Activated CD4-positive, CD25-positive, alpha-beta regulatory T cell treated with anti-CD3 and anti-CD28 coated beads, Interleukin-2, amount 50 U/mL, for 24 hours (primary cell): Measurements from ENCODE around the gene TMC1.

ENCODE experiments used
- ATAC-seq, 2 donors: fragments of 150-1000 bp; cut with Tn5 transposase; one replicate each; pipeline ENCODE4 v1.10.0; 2021; ENCODE audit warnings: mild to moderate bottlenecking in 1 of 2, moderate library complexity in 1 of 2

Gene TMC1

DNA sequence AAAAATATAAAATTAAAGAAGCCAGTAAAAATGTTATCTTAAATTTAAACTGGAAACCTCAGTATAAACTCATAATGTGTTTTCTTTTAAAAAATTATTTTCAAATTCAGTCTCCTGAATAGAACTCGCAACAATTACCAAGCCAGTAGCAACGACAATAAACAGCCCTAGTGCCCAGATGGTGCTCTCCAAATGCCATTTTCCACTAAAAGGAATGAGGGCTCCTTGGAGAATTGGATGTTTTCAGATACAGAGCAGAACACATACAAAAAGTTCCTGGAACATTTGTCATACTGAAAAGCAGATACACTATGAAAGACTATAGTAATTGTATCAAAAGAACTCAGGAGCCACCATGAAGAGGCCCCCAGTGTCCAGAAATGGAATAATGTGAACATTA lies 97.4 kb downstream of the TMC1 start:
- ATAC-seq, result no peak

DNA sequence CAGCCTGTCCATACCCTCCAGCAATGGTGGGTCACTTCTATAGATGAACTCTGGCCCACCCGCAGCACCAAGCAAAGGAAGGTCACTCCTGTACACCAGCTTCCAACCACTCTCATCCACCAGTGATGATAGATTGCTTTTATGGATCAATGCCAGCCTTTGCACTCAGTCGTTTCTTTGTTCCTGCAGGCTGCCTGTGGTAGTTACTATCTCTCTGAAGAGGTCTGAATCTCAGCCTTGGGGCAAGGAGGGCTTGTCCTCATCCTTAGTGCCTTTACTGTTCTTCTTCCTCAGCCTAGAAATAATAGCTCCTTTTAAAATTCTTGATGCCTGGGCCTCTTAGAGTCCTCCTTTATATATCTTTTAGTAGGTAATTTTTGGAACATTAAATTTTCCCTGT lies 100.8 kb downstream of the TMC1 start:
- ATAC-seq, result no peak

DNA sequence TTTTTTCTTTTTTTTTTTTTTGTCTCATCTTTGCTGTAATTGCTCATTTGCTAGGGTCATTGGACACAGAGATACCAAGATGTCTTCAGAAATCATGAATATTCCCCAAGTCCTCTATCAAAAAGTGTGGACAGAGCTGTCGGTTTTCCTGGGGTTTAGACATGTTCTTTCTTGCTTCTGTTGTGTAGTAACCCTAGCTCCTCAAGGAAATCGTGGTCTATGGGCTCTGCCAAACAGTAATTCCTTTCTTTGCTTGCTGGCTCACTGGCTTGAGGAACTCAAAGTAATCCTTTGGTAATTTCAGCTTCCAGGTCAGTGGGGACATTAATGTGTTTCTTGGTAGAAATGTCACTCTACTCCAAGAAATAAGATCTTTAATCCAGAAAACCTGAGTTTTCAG lies 101.7 kb downstream of the TMC1 start:
- ATAC-seq, result no peak

DNA sequence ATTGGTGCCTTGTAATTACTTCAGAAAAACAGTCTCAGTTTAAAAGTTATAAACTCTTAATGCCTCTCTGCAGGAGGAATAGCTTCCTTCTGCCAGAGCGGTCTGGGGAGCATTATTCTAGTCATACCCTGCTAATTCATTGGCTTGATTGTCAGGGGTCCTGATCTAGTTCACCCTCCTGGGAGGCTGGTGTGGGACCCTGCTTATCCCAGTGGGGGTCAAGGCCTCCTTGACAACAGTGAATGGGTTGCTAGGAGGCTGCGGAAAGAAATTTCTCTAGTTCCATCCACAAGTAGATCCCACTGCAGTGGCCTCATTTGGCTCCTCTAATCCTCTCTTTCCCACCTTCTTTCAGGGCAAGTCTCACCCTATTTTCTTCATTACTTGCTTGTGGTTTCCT lies 105.7 kb downstream of the TMC1 start:
- ATAC-seq, result no peak

DNA sequence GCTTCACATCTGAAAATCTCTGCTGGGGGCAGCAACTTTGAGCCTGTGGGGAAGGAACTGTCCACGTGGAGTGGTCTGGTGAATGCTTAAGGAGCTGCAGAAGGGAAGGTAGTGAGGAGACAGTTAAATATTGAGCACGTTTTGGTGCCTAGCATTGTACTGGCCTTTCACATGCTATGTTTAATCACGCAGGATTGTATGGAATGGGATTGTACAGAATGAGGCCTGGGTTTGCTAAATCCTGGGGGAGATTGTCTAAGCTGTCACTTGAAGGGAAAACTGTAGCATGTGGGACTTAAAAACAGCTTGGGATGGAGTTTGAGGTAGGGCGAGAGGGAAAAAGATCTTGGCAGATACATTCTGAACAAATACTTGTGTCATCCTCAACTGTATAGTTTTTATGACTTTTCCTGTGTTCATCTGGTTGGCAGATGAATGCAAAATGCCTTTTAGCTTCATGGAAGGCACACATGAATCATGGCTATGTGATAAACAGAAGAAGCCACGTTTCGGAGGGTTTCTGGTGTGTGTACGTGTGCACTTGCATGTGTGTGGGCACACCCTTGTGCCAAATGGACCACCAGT lies 106.6 kb downstream of the TMC1 start:
- no peak for ATAC-seq

DNA sequence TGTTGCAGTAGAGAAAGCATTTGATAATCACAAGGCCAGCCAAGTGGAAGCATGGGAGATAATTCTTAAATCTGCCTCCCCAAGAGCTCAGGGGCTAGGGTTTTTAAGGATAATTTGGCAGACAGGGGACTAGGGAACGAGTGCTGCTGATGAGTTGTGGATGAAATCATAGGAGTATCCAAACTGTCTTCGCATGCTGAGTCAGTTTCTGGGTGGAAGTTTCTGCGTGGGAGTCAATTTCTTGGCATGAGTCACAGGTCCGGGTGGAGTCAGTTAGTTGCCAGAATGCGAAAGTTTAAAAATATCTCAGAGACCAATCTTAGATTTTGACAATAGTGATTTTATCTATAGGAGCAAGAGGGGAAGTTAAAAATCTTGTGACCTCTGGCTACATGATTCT lies 112.6 kb downstream of the TMC1 start:
- peak in 1 of 2 donors; percentile 27 for ATAC-seq

DNA sequence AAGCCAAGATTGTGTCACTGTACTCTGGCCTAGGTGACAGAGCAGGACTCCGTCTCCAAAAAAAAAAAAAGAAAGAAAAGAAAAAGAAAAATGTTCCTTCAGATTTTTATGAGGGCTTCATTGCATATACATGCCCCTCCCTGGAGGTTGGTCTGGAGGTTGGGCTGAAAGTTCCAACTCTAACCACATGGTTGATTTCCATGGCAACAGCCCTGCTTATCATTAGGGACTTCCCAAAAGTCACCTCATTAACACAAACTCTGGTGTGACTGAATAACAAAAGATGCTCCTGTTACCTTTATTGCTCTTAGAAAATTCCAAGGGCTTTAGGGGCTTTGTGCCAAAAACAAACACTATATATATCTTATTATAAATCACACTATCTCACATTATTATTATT lies 113.8 kb downstream of the TMC1 start:
- ATAC-seq, result peak; percentile 28 to 36

DNA sequence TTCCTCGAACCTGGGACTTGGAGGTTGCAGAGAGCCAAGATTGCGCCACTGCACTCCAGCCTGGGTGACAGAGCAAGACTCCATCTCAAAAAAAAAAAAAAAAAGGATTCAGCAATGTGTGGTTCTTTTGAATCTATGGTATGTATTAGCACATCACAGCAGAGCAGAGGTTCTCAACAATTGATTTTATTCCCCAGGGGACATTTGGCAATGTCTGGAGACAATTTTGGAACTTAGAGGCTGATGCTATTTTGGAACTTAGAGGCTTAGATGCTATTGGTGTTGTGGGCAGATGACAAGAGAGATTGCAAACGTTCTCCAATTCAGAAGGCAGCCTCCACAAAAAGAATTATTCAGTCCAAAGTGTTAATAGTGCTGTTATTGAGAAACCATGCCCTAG lies 115.2 kb downstream of the TMC1 start:
- ATAC-seq, result no peak

DNA sequence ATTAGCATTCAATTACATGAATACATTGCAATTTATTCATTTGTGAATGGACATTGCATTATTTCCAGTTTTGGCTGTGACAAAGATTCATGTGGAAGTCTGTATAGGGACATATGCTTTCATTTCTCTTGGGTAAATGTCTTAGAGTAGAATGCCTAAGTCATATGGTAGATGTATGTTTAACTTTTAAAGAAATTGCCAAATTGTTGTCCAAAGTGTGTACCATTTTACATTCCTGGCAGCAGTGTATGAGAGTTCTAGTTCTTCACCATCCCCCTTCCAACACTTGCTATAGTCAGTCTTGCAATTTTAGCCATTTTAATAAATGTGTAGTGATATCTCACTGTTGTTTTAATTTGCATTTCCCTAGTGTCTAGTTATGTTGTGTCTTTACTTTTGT lies 122.2 kb downstream of the TMC1 start:
- no peak for ATAC-seq

DNA sequence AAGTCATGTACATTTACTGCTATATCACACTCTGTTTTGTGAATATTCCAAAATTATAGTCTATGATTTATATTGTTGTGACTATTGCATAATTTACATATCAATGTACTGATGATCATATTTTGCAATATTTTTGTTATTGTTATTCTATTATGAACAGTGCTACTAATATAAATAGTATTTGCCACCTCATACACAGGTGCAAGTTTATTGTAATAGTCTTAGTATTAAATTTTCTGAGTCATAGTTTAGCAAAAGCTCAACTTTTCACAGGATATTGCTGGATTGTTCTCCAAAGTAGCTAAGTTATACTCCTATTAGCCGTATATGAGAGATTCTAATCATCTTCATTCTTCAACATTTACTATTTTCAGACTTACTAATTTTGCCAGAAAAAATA lies 124.7 kb downstream of the TMC1 start:
- no peak for ATAC-seq

DNA sequence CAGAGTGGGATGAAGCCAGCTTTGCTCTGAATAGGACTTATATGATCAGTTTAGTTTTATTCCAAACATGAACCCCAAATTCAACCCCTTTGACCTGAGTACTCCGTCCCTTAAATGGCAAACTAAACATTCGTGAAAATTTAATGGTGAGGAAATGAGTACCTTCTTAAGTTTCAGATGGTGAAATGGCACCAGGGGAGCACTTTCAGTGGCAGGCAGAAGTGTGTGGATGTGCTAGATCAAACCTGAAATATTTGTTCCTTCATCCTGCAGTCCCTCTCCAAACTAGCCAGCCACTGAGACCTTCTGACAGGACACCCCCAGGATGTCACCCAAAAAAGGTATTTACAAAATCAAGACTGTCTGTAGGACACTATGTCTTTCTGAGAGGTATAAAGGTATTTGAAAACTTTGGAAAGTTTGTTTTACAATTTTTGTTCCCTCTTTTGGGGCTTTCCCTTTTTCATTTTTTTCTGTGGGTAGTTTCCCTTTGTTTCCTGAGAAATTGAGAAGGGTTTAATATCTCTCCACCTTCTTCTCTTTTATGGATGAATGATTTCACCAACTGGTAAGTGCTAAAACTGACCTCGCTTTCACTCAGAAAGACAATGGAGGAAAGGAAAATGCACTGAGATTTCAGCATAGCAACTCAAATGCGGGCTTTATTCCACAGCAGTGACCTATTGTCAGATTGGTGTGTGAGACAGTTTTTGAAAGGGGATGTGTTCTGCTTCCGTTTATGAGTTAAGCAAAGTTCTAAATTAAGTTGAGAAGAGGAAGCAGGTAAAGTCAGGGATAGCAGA lies 127.1 kb downstream of the TMC1 start:
- no peak for ATAC-seq

DNA sequence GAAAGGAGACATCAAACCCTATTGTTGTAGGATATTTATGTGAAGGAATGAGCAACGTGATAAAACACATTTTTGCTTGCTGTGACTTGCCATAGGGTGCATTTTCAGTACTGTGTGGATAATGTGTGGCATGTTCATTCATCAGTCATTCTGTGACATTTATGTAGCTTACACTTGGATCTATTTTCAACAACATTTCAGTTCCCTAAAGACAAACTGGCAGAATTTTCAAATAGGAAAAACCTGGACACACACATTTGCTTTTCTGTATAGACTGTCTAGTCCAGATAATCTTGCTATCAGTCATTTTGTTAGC lies 127.7 kb downstream of the TMC1 start:
- no peak for ATAC-seq

DNA sequence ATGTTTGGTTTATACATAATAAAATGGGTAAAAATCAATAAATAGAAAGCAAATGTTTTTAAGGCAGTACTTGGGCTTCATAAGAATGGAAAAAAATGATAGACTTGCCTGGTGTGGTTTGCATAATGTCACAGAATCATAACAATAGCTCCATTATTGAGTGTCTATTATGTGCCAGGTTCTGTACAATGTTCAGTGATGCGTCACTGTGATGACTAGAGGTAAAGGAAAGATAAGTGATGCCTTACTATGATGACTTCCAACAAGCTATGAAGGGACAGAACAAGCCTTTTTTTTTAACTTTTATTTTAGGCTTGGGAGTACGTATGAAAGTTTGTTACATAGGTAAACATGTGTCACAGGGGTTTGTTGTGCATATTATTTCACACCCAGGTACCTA lies 128.8 kb downstream of the TMC1 start:
- ATAC-seq, result no peak

DNA sequence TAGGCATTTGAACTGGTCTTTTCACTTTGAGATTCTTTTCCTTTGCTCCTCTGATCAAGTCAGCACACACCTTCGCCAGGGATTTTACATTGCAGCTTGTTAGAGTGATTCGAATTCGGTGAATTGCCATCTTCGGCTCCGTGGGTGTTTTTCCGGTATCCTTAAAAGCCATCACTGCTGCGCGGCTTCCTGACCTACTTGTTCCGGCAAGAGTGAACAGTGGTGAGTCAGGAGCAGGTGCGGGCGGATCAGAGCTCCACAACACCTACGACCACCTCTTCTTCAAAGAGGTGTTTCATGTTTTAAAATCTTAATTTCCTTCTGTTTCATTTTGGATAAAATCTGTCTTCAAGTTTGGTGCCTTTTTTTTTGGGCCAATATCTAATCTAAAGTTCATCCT lies 134.6 kb downstream of the TMC1 start:
- no peak for ATAC-seq

DNA sequence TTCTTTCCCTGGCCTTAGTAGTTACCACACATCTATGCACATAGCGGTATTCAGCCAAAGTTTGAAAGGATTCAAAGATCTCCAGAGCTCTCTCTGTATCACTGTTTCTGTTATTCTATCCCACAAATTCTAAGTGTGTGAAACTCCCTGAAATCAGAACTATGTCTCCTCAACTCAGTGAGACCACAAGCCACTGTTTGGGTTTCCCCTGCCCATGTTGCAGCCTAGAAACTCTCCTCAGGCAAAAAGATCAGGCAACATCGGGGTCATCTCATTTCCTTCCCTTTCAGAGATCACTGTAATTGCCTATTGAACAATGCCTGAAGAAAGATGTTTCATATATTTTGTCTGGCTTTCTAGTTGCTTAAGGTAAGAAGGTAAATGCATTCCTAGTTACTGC lies 135.6 kb downstream of the TMC1 start:
- ATAC-seq, result no peak

DNA sequence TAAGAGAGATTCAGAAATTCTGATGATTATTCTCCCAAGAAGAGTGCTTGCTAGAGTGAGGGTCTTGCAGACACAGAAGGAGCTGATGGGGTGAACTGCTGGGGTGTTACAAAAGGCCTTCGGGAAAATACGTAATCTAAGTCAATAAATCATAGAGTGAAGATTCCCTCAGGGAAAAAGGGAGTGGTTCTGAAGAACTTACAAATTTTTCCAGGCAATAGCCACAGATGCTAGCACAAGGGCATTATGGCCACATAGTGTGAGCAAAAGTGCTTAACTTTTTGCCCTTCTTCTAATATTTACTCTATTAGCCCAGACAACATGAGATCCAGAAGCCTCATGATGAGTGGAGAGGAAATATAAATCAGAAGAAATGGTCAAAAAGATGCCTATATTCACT lies 137.3 kb downstream of the TMC1 start:
- ATAC-seq, result no peak

DNA sequence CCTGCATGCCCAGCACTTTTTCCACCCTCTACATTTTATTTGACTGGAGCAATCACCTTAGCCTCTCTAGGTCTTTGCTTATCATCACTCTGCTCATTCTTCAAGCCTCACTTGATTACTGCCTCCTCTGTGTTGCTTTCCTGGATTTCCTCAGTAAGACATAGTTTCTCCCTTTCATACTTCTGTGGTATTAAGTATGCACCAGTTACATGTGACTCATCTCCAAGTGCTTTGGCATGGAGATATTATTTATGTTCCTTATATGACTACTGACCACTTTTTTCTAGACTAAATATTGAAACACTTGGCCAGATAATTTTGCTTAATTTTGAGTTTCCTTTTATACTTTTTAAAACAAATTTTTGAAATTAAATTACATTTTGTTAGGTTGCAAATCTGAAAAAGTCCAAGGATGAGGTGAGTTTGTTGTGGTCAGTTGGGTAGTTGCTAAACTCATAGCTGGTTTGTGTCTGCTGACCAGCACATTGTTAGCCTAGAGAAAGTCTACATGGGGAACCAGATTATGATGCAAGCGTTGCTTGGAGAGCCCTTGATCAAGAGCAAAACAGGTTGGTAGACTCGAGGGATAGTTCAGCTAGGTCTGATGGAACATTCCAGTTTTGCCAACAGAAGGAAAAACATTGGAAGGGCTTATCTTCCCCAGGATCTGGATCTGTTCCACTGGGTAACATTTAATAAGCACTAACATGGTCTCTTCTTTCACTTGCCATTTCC lies 140.2 kb downstream of the TMC1 start:
- ATAC-seq, result no peak

DNA sequence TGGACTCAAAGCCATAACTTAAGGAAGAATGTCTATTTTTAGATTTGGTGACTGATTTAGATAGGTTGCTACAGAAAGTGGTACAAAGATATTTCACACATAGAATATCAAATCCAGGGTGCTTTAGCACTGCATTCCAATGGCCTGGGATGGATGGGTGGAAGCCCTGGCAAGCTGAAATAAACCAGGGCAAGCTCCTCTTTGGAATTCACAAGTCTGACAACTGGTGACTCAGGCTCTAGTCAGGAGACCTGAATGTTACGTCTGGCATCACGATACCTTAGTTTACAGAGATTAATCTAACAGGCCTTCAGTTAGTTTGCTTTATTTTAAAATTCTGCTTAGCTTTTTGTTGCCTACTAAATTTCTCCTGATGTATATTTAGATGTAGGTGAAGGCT lies 144.0 kb downstream of the TMC1 start:
- no peak for ATAC-seq

DNA sequence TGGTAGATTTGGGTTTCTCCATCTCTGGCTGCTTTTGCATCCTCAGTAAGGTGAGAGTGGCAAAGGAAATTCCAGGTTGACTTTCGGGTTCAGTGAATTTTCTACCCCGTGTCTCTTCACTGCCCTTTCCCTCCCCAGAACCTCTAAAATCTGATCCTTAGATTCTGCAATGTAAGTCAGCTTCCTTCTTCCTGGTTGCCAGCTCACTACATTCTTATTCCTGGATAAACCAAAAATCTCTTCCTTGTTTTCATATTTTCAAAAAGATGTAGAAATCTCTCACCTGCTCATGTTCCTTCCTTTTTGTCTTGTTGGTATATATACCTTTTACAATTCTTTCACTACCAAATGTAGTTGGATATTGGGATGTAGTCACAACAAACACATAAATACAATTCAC lies 145.8 kb downstream of the TMC1 start:
- ATAC-seq, result no peak

DNA sequence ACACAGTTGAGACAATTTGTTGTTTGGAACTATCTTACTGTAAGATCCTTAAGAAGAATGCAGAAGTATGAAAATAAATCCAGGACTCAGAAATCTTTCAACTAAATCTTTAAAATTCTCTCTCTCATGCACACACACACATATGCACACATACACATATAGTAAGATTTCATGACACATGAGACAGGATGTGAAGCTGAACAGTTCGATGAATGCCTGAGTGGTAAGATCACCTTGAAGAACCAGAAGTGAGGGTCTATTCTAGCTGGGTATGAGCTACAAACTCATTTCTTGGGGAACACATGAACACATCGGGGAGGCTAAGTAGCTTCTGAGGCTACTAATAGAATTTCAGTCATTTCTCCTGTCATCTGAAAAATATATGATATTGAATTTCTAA lies 153.6 kb downstream of the TMC1 start:
- ATAC-seq, result no peak

DNA sequence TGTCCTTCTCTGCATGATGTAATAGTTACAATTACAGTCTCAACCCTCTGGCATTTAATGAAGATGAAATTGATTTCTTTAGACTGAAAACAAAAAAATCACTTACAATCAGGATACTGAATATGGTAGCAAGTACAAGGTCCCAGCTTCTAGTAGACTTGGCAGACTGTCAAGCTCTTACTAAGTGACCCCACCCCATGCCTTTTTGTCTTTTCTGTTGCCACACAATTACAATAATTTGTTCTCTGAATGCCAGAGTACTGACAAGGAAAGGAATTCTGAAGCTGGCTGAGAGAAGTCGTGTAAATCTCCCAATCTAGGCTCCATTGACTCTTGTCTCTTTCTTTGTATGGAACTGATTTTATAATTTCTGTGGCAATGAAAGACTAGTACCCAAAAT lies 154.2 kb downstream of the TMC1 start:
- ATAC-seq, result no peak

DNA sequence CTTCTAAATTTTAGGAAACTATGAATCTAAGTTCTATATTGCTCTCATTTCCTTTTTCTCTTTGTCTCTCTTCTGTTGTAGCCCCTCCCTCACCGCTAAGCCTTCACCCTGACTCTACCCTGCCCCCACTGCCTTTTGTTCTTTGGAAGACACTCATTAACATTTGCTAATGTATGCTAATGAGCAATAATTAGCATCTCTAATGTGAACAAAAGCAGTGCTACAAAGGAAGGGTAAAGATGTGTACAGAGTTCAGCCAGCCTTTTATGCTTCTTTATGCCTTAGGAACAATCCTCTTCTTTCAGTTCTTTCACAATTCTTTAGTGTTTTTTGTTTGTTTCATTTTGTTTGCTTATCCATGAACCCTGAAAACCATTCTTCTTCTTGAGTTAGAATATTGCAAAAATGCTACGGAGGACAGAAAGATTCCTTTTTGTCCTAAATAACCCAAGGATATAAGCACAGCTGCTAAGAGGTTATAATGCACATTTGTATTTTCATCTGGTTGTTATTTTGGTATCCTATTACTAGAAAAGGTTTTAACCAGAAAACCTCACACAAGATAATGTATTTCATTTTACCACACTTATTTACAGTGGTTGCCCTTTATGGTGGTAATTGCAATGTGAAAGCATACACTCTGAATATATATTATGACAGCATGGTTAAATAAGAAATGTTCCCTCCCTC lies 159.3 kb downstream of the TMC1 start:
- ATAC-seq, result no peak

DNA sequence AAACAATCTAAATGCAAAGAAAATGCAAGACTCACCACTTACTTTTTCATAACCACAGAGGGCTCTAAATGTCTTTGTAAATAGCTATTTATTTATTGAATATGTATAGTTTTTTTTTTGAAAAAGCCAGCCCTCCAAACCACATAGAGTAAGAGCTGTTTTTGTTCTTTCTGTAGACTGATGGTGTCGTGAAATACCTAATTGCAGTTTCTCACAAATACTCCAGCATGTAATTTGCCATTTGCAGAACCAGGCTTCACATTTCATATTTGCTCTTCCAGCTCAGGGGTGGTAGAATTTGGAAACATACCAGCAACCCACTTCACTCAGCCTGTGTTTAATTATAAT lies 159.8 kb downstream of the TMC1 start:
- ATAC-seq, result no peak

DNA sequence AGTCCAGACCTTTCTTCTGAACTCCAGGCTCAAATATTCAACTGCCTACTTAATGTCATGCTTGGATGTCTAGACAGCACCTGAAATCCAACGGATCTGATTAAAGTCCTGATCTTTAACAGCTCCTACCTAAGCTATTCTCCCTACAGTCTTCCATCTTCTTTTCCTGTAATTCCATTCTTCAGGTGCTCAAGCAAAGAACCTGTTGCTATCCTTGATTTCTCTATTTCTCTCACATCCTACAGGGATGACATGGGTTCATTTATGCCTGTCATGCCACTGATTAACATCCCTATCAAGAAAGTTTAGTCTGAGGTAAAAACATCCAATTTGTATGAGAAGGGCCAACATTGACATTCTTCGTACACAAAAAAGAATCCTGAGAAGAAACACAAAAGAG lies 163.2 kb downstream of the TMC1 start:
- no peak for ATAC-seq
